Gastroesophageal sphincter (tissue), 3 donors: ENCODE measurements around the gene RAB7B.

Experiments
- CTCF ChIP-seq, 4 experiments: fragments of 200-600 bp in 2 of 4; fragments of 450-650 bp in 2 of 4; sonication (generic) in 1 of 4; IDR thresholded peaks; one replicate each; pipeline ENCODE4 v1.5.1; 2017 to 2019; ENCODE audit warnings: antibody characterized with exemption in 4 of 4, mild to moderate bottlenecking in 2 of 4, moderate library complexity in 2 of 4
- POLR2A ChIP-seq, 2 donors: fragments of 450-650 bp; IDR thresholded peaks; one replicate each; pipeline ENCODE4 v1.6.1; 2017; ENCODE audit warnings: antibody characterized with exemption in 2 of 2, mild to moderate bottlenecking in 2 of 2, moderate library complexity in 1 of 2
- POLR2AphosphoS5 ChIP-seq: sonication (generic); formaldehyde crosslinking; IDR thresholded peaks from one replicate; pipeline ENCODE4 v1.6.1; 2017; ENCODE audit warnings: antibody characterized with exemption

GRCh38 chr1:205972081-205972480, 31.1 kb downstream of the RAB7B start:
- no peak for TF ChIP-seq POLR2A (IDR thresholded peaks at IDR 0.05)
- no peak for TF ChIP-seq CTCF (IDR thresholded peaks at IDR 0.05)
- TF ChIP-seq POLR2AphosphoS5: no peak
